Endometrial microvascular endothelial cells (primary cell): Measurements from ENCODE around the gene C11orf58. TPM values are rescaled to one million over a fixed set of nuclear protein-coding genes. Genes with fewer than 3 reads are reported as not detected.

Source experiments
- in situ Hi-C: cut with HindIII; loops from 2 replicates; pipeline ENCODE4 v1.10.0; 2017; ENCODE audit warnings: low sequenced_read_pairs, low pct_unique_long_range_greater_than_20kb; ENCODE audit errors: inconsistent ontology term
- total RNA-seq: library from RNA; depleted of rRNA; stranded (reverse); fragments of >200 nt; gene quantifications from one replicate; pipeline ENCODE4 v1.2.3, GENCODE V29; 2015; ENCODE audit errors: inconsistent ontology term

Gene C11orf58
- total RNA-seq, 1 donor from 2014 or later: 119 TPM

DNA sequence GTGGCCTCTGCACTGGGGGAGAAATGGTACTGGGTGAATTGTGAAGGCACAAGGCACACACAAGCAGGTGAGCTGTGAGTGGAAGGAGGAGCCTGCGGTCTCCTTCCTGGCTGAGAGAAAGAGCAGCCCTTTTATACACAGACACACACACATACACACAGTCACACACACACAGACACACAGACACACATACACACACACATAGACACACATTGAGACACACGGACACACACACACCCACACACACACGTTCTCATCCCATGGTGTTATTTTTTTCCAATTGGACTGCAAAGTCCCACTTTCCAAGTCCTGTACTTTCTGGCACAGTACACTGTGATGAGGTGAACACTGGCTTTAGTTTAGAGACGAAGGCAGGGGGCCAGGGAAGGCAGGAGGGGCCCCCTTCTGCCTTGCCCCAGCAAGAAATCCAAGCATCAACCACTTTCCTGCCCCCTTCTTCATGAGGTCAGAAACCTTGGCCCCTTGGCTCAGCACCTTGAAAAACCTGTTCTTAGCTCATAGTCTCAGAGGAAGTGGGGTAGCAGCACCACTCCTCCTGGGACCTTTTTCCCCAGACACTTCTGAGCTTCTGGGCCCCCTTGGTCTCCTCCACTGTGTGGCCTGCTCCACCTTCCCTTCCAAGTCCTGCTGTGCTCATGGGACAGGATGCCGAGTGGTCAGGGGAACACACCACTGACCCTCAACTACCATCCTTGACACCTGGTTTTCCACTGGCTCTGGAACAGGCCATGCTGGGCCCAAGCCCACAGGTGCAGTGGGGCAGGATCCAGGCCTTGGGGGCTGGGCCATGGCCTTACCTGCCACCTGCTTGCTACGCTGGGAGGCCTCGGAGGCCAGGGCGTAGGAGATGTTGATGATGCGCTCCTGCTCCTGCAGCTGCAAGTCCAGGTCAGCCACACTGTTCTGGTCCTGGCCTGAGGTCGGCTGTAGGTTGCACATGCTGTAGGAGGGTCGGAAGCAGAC lies 43.8 kb downstream of the C11orf58 start:
- in situ Hi-C loops: no loop called here

DNA sequence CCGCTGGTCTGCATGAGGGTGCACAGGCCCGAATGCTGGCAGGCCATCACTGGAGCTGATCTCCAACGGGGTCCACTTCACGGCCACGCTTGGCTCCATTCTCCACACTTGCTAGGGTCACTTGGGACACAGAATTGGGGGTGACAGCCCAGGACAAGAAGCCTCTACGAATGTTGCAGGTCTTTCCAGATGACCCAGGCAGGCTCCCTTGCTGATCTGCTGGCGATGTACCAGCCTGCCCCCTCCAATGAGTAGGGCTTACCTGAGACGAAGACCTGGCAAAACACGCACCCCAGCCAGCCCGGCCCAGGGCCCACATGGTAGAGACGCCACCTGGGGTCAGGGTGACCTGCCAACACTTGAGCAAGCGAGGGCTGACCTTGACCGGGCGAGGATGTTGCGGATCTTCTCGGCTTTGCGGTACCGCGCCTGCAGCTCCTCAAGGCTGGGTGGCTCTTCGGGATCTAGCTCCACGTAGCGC lies 44.9 kb downstream of the C11orf58 start:
- in situ Hi-C loops: no loop called here

DNA sequence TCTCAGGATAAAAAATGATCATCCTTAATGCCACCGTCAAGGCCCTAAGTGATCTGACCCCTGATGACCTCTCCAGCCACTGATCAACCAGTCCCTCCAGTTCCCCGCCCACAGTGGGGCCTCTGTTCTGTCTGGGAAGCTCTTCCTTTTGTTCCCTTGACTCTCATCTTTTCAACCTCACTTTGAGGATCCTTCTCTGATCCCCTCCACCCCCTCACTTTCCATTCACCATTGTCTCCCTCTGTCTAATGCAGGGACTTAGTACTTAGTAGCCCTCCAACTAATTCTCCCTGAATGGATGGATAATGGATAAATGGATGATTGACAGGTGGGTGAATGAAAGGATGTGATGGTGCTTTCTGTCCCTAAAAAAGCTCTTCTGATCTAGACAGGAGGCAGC lies 45.6 kb downstream of the C11orf58 start:
- in situ Hi-C loops: no loop called here

DNA sequence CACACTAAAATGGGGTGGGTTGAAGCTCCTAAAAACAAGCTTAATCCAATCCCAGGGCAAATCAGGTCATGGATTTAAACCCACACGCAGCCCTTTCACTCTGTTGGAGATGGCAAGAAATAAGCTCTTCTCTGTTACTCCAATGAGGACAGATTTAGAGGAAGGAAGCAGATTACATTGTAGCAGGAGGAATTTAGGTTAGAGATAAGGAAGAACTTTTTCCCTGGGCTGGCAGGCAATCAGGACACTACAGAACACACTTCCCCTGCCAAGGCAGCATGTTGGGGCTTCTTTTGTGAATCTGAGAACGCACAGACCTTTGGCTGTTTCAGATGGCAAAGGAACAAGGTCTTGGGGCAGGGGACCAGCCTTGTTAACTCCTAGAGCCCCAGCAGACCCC lies 46.2 kb downstream of the C11orf58 start:
- in situ Hi-C loops: no loop called here

DNA sequence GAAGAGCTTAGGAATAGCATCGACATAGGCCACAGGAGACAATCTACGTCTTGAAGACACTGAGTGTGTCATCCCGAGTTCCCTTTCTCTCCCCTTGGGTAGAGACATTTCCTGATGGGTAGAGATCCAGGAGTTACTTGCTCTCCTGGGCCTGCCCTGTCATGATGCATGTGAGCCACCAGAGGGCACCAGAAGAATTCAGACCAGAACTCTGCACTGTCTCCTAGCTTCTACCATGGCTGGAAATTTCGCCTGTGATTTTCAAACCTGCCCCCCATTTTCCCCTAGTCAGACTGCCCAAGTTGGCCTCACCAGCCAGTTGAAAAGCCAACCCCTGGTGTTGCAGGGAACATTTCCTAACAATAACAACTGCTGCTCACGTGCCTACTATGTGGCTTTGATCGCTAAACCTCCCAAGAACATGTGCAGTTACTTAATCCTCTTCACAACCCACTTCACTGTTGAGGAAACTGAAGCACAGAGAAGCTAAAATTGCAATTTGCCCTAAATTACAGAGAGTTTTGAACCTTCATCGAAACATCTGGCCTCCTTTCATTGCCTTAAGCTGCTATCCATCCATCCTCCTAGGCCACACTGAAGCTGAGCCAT lies 47.2 kb downstream of the C11orf58 start:
- in situ Hi-C loops: no loop called here

DNA sequence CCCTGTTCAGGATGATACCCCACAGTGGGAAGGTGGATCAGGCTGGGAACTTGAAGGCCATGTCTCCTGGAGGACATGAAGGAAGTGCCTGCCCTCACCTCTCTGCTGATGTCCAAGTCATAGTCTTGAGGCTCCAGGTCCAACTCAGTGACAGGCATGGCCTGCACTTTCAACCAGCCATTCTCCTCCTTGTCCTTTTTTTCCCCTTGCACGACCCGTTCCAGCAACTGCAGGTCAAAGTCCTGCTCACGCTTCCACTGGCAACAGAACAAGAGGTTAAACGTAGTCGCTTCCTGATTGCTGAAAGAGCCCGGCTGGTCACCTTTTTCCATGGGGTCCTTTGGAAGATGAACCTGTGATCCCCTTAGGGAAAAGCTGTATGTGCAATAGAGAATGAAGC lies 47.7 kb downstream of the C11orf58 start:
- in situ Hi-C loops: no loop called here

DNA sequence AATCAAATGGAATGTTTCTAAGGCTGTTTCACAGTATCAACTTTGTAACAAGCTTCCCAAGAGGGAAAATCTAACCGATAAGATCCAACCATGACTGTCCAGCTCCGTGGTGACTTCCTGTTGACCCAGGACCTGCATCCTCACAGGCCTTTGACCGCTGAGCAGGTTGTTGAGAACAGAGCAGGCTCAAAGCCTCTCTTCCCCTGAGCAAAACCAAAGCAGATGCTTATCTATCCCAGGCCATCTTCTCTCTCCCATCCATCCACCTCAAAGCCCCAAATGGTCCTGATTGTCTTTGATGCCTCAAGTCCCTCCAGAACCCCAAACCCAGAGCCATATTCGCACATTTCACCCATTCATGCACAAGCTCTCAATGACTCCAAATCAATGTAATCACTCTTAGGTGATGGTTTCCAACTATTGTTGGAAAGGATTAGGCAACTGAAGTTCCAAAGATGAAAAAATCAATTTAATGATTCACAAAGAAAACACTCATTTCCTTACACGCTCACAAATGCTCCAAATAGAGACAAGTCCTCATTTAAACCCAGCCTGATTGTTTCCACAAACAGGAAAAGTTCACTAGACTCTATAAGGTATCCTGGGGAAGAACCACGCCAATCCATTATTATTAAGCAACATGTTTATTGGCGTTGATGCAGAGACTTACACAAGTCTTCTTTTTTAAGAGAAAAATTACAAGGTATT lies 48.7 kb downstream of the C11orf58 start:
- in situ Hi-C loops: no loop called here

DNA sequence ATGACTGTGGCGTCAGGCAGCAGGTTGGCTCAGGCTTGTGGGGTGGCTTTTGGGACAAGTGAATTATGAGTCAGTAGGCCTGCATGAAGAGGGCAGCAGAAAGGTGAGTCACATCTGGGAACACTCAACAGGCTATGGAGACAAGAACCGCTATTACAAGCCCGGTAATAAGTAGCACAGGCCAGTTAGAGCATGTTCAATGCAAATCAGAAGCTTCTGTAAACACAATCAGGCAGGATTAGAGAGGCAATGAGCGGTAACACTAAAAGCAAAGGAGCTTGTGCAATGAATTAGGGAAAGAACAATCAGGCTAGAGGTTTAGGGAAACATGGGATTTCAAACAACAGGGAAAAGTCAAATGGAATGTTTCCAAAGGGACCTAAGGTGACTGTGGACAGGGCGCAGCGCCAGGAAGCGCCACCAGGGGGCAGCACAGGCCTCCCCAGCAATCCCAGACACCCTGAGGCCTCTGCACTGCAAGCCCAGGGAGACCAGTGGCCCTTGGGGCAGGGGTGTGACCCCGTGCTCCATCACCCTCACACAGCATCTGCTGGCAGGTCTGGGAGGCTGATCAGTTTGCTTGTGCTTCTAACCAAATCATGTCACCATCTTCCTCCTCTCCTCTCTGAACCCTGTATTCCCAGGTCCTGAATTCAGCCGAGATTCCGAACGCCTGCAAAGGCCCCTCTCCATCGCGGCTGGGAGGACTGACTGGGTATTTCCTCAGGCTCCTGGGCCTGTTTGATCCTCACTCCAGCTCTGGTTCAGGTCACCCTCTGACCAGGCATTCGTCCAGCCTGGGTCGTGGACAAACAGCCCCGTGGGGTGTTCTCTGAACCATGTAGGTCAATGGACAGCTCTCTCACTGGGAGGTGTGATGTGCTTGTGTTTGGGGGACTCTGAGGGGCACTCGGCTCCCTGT lies 50.0 kb downstream of the C11orf58 start:
- in situ Hi-C loops: no loop called here

DNA sequence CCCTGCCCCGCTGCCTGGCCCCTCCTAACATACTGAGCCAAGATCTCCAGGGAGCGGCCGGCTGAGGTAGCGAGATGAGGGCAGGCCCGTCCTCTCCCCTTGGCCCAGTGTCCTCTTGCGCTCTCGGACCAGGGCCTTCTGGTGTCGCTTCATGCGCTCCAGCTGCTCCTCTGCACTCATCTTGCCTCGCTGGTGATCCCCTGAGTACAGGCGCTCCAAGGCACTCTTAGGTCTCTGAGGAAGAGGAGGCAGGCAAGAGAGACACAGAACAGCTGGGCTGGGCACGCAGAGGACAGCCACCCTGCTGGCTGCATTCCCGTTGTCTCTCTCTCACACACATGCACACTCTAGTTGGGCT lies 50.6 kb downstream of the C11orf58 start:
- in situ Hi-C loops: no loop called here

DNA sequence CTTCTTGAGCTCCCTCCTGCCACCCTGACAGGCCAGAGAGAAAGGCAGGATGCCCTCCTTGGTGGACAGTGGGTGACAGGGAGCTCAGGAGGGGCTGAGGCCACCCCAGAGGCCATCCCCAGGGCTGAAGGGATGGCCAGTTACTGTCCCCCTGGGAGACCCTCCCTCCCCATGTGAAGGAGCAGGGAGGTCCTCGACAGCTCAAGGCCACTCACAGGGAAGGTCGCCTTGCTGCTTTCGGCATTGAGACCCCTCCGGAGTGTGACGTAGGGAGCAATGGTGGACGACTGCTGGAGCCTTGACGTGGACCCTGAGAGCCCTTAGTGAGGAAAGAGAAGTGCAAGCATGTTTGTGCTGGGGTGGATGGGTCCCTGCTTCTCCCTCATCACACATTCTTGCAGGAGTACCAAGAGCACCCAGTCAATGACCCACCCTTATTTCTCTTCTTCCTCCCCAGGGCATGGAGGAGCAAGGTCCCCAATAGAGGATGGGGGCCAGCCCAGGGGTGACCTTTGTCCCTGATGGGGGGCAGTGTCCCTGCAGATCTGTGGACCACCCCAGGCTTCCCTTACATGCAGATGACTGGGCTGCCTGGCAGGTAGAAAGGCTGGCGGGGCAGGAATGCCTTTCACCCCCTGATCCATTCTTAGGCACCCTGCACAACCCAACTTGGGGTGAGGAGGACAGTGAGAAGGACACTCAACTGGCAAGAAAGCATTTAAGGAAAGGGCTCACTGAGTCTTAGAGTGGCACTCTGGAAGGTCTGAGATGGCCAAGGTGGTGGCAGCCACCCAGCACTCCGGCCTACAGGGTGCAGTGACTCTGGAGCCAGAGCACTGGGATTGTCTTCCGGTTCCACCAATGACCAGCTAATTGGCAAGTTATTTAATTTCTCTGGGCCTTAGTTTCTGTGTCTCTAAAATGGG lies 51.4 kb downstream of the C11orf58 start:
- in situ Hi-C loops: no loop called here

DNA sequence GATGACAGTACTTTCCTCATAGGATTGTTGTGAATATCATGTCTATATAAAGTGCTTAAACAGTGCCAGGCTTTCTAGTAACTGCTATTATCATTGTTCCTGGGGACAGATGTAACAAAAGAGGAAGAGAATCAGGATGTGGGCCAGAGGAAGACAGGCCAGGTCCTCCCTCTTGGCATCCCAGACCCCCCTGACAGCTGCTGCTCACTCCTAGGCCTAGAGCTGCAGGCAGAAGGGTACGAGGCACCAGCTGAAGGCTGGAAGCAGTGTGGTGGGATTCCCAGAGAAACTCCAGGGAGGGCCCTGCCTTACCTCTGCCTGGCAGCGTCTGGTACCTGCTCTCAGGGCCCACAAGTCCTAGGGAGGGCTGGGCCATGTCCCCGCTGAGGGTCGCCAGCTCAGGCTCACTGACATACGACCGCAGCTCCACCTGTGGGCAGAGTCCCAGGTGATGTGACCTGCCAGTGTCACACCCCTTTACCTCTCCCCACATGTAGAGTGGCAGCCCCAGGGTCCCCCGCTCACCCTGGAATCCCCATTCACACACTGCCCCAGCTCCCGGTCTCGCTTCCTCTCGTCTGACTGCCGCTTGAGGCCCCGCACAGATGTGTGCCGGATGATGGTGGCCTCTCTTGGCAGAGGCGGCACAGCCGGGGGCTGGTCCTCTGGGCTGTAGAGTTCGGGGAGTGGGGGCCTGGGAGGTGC lies 52.2 kb downstream of the C11orf58 start:
- in situ Hi-C loops: no loop called here

DNA sequence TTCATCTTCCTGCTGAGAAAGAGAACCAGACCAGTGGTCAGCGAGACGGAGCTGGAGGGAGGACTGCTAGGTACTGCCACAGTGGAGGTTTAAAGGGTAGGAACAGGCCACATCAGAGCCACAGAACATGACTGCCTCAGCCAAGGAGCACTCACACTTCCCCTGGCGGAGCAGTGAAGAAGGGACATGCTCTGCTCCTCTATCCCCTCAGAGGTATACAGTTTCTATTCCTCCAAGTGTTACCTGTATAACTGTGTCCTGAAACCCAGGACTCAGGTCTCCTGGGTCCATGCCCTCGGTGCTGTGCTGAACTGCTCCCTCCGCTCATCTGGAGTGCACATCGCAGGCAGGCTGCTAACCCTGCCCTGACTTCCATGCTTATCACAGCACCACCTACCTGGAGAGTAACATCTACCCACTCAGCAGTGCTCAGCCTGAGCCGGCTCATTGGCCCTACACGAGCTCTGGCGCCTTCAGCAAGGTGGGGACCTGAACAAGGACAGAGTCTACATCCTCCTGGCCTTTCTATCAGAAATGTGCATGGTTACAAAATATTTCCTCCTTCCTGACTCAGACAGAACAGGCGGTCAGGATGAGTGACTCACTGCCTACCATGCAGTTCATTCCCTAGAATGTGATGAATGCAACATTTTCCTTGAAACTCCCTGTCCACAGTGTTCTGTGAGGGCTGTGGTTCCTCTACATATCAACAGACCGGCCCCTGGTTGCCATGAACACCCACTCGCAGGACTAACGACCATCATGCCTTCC lies 52.9 kb downstream of the C11orf58 start:
- in situ Hi-C loops: no loop called here

DNA sequence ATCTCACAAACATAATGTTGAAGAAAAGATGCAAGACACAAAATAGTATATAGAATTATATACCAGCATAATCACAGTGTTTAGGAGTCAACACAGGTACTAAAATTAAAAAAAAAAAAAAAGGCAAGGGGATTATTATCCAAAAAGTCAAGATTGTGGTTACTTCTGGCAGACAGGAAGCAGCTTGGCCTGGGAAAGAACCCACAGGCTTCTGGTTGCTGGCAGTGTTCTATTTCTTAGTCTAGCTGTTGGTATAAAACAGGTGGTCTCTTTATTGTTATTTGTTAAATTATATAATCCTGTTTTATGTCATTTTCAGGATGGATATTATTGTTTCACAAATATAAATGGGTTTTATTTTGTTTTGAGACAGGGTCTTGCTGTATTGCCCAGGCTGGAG lies 54.0 kb downstream of the C11orf58 start:
- in situ Hi-C loops: no loop called here

DNA sequence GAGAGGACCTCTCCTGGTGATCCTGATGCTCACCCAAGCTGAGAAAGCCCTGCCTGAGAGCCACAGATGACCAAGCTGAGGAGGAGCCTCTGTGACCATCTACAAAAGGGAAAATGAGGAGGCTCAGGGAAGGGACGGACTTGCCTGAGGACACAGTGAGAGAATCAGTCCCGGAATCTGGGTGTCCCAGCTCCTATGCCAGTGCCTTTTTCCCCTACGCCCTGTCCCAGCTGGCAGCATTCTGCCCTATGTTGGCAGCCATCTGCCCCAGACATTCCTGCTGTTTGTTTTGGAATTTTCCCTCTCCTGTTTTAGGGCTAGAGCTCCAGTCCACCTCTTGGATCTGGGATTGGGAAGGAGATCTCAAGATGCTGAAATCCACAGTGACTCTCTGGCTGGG lies 54.6 kb downstream of the C11orf58 start:
- in situ Hi-C loops: no loop called here

DNA sequence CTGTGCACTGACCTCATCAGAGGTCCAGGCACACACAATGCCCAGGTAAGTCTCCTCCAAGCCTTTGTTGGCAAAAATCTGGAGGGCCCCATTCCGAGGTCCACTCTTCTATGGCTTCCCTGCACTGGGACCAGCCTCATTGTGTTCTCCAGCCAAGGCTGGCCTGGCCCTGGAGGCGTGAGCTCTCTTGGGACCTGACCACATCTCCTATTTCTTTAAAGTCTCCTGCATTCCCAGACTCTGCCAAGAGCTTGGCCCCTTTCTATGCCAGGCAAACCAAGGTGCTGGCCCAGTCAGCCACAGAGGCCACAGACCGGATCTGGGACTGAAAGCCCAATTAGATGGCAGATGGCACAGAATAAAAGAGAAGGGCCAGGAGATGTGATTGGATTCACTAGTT lies 55.1 kb downstream of the C11orf58 start:
- in situ Hi-C loops: no loop called here

DNA sequence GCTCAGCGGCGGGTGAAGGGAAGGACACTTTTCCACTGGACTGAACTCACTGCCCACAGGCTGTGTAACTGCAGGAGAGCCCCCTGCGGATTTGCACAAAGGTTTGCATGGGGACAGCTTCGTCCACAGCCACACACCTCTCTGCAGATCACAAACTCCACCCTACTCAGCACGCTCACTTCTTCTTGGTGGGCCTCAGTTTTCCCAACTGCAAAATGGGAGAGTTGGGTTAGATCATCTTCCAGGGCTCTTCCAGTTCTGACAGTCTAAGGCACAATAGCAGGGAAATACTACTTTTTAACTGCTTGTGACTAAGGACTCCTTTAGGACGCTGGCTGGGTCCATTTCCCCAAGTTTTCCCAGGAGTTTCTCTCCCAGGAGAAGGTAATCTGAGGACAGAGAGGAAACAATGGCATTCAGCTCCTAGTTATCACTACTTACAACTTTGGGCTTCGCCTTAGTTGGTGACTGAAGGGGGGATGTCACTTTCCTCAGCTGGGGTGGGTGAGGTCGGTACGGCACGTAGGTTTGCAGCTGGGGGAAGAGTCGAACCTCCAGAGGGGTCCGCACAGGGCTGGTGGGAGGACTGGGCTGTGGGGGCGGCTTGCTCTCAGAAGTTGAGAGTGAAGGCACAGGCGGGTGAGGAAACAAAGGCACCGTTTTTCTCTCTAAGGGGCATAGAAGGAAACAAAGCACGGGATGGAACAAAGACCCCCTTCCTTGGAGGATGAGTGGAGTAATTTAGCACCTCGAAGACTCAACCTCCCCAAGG lies 55.8 kb downstream of the C11orf58 start:
- in situ Hi-C loops: no loop called here
